Smooth muscle cell (in vitro differentiated cells): Measurements from ENCODE around the gene COPZ1. TPM values are rescaled to one million over a fixed set of nuclear protein-coding genes. Genes with fewer than 3 reads are reported as not detected.
"Not testable (repeated sequence)": the region's sequence is repeated elsewhere in the genome, so short reads cannot be mapped to it uniquely, and the experiment has no call there.

ENCODE experiments used
- DNase-seq: peaks from one replicate; lab custom pipeline; 2025; ENCODE audit not compliant: unreplicated experiment; lab: John Stamatoyannopoulos, UW
- H2AFZ ChIP-seq: fragments of 200-600 bp; sonication (generic); 2 replicates; pipeline ENCODE4 v1.6.0; 2016; ENCODE audit warnings: antibody characterized with exemption, low read depth, mild to moderate bottlenecking
- H3F3A ChIP-seq: fragments of 200-600 bp; sonication (generic); 2 replicates; pipeline ENCODE4 v1.6.0; 2017; ENCODE audit warnings: antibody characterized with exemption, low read depth
- H3K27ac ChIP-seq: fragments of 200-600 bp; sonication (generic); 2 replicates; pipeline ENCODE4 v1.5.1; 2016; ENCODE audit warnings: low read depth, mild to moderate bottlenecking
- H3K27me3 ChIP-seq: fragments of 200-600 bp; sonication (generic); 2 replicates; pipeline ENCODE4 v1.6.1; 2016; ENCODE audit warnings: low read depth, mild to moderate bottlenecking
- H3K36me3 ChIP-seq: fragments of 200-600 bp; sonication (generic); 2 replicates; pipeline ENCODE4 v1.5.1; 2016; ENCODE audit warnings: low read depth
- H3K4me1 ChIP-seq: fragments of 200-600 bp; sonication (generic); 2 replicates; pipeline ENCODE4 v1.5.1; 2016; ENCODE audit warnings: low read depth
- H3K4me2 ChIP-seq: fragments of 200-600 bp; sonication (generic); 2 replicates; pipeline ENCODE4 v1.6.0; 2016; ENCODE audit warnings: mild to moderate bottlenecking
- H3K4me3 ChIP-seq: fragments of 200-600 bp; sonication (generic); 2 replicates; pipeline ENCODE4 v1.5.1; 2016; ENCODE audit warnings: mild to moderate bottlenecking
- H3K79me2 ChIP-seq: fragments of 200-600 bp; sonication (generic); 2 replicates; pipeline ENCODE4 v1.6.0; 2016; ENCODE audit warnings: low read depth, mild to moderate bottlenecking
- H3K9ac ChIP-seq: fragments of 200-600 bp; sonication (generic); 2 replicates; pipeline ENCODE4 v1.6.0; 2016; ENCODE audit warnings: low read depth
- H3K9me3 ChIP-seq: fragments of 200-600 bp; sonication (generic); replicated peaks from 2 replicates; pipeline ENCODE4 v1.5.1; 2016; ENCODE audit warnings: low read depth
- H4K20me1 ChIP-seq: fragments of 200-600 bp; sonication (generic); 2 replicates; pipeline ENCODE4 v1.6.0; 2016; ENCODE audit warnings: low read depth
- CTCF ChIP-seq: fragments of 200-600 bp; sonication (generic); IDR thresholded peaks from 2 replicates; pipeline ENCODE4 v1.5.1; 2017; ENCODE audit warnings: borderline replicate concordance, mild to moderate bottlenecking, antibody characterized with exemption; ENCODE audit not compliant: insufficient read depth, poor library complexity, severe bottlenecking
- WGBS: methylation state at CpG from one replicate; pipeline ENCODE4 v1.1.7; 2016; ENCODE audit warnings: low lambda C conversion rate; 5-methylcytosine and 5-hydroxymethylcytosine counted together
- polyA plus RNA-seq: library from polyadenylated mRNA; unstranded; fragments of >200 nt; fragmentation: Nextera tagmentation; extraction: Ambion mirVana; gene quantifications from 2 replicates; pipeline ENCODE4 v1.2.1, GENCODE V29; 2016
- total RNA-seq: library from RNA; depleted of rRNA; stranded (reverse); fragments of >200 nt; gene quantifications from 2 replicates; pipeline ENCODE4 v1.2.3, GENCODE V29; 2014

The COPZ1 gene
- total and polyA plus RNA-seq, 2 experiments from 2014 or later: 147 to 214 TPM

GRCh38 chr12:54352891-54353874 lies 28.3 kb downstream of the COPZ1 start:
- Histone ChIP-seq H3F3A (peaks cover 38% of the 10 kb centered on the region), H3K9me3 (no peaks in the 10 kb centered on the region), H2AFZ (no peak overlapping the region), H3K27me3 (no peaks in the 10 kb centered on the region), H3K4me3 (no peak overlapping the region), H4K20me1 (no peaks in the 10 kb centered on the region), H3K36me3 (no peaks in the 10 kb centered on the region), H3K79me2 (no peaks in the 10 kb centered on the region), H3K4me1 (peaks cover 91% of the 10 kb centered on the region), H3K27ac (peak overlapping the region; percentile 93), H3K9ac (peak overlapping the region; percentile 68), H3K4me2 (peak overlapping the region; percentile 65)
- no peak for DNase-seq
- TF ChIP-seq CTCF: no peak
- no CpG with 5 or more reads among the region's 1 CpG for WGBS

- H3K9ac ChIP-seq, H3K36me3 ChIP-seq, DNase-seq, H4K20me1 ChIP-seq, H3K27ac ChIP-seq, H3K9me3 ChIP-seq, H2AFZ ChIP-seq, H3K4me2 ChIP-seq, H3K79me2 ChIP-seq, H3K4me3 ChIP-seq, H3K27me3 ChIP-seq: not testable (repeated sequence)
- H3F3A ChIP-seq: peaks cover 36% of the 10 kb centered on the region
- peaks cover 88% of the 10 kb centered on the region for H3K4me1 ChIP-seq
- 97% methylated on average over 6 of the region's 7 CpGs for WGBS
Observed at GRCh38 chr12:54354271-54354670, 29.3 kb downstream of the COPZ1 start.

GRCh38 chr12:54355104-54355815 lies 30.3 kb downstream of the COPZ1 start:
- Histone ChIP-seq H3K9ac (no peak overlapping the region), H3K4me1 (peaks cover 86% of the 10 kb centered on the region), H3K9me3 (no peaks in the 10 kb centered on the region), H3F3A (peaks cover 28% of the 10 kb centered on the region), H3K27me3 (no peaks in the 10 kb centered on the region), H3K4me2 (no peak overlapping the region), H4K20me1 (no peaks in the 10 kb centered on the region), H3K4me3 (no peak overlapping the region), H3K79me2 (no peaks in the 10 kb centered on the region), H2AFZ (no peak overlapping the region), H3K36me3 (no peaks in the 10 kb centered on the region), H3K27ac (no peak overlapping the region)
- WGBS: 54% methylated on average over 6 of the region's 6 CpGs
- TF ChIP-seq CTCF: no peak
- DNase-seq: no peak

- WGBS: 82% methylated on average over 3 of the region's 3 CpGs
- H3K4me1 ChIP-seq: peaks cover 85% of the 10 kb centered on the region
- no peaks in the 10 kb centered on the region for H3K27me3 ChIP-seq
- no peak for TF ChIP-seq CTCF
- H3K27ac ChIP-seq: peak overlapping the region; percentile 7
- H4K20me1 ChIP-seq: no peaks in the 10 kb centered on the region
- no peak overlapping the region for H3K4me3 ChIP-seq
- no peaks in the 10 kb centered on the region for H3K36me3 ChIP-seq
- no peak overlapping the region for H3K4me2 ChIP-seq
- no peak for DNase-seq
- H3K9me3 ChIP-seq: no peaks in the 10 kb centered on the region
- no peak overlapping the region for H2AFZ ChIP-seq
- no peaks in the 10 kb centered on the region for H3K79me2 ChIP-seq
- H3K9ac ChIP-seq: no peak overlapping the region
- H3F3A ChIP-seq: peaks cover 20% of the 10 kb centered on the region
Observed at GRCh38 chr12:54356228-54356627, 31.3 kb downstream of the COPZ1 start.
